HUES48 (cell line): ENCODE measurements around the gene ABLIM3.

Experiments used
- H3K27ac ChIP-seq: one replicate; pipeline ENCODE4 v1.7.0; 2013; ENCODE audit warnings: low read depth, low read length, inconsistent platforms
- H3K27me3 ChIP-seq: 2 replicates; pipeline ENCODE4 v1.6.1; 2013; ENCODE audit warnings: mild to moderate bottlenecking, low read length; ENCODE audit not compliant: control insufficient read depth, insufficient read depth
- H3K36me3 ChIP-seq: 2 replicates; pipeline ENCODE4 v1.6.1; 2013; ENCODE audit warnings: low read length; ENCODE audit not compliant: control insufficient read depth, insufficient read depth
- H3K4me1 ChIP-seq: 2 replicates; pipeline ENCODE4 v1.6.1; 2013; ENCODE audit warnings: mild to moderate bottlenecking, low read length; ENCODE audit not compliant: control insufficient read depth, insufficient read depth
- H3K4me3 ChIP-seq: 2 replicates; pipeline ENCODE4 v1.5.1; 2013; ENCODE audit warnings: mild to moderate bottlenecking, low read depth, low read length
- H3K9ac ChIP-seq: 2 replicates; pipeline ENCODE4 v1.6.1; 2013; ENCODE audit warnings: mild to moderate bottlenecking, low read depth, low read length, moderate library complexity
- H3K9me3 ChIP-seq: 2 replicates; pipeline ENCODE4 v1.6.1; 2013; ENCODE audit warnings: low read length; ENCODE audit not compliant: control insufficient read depth, insufficient read depth

ABLIM3 gene

DNA sequence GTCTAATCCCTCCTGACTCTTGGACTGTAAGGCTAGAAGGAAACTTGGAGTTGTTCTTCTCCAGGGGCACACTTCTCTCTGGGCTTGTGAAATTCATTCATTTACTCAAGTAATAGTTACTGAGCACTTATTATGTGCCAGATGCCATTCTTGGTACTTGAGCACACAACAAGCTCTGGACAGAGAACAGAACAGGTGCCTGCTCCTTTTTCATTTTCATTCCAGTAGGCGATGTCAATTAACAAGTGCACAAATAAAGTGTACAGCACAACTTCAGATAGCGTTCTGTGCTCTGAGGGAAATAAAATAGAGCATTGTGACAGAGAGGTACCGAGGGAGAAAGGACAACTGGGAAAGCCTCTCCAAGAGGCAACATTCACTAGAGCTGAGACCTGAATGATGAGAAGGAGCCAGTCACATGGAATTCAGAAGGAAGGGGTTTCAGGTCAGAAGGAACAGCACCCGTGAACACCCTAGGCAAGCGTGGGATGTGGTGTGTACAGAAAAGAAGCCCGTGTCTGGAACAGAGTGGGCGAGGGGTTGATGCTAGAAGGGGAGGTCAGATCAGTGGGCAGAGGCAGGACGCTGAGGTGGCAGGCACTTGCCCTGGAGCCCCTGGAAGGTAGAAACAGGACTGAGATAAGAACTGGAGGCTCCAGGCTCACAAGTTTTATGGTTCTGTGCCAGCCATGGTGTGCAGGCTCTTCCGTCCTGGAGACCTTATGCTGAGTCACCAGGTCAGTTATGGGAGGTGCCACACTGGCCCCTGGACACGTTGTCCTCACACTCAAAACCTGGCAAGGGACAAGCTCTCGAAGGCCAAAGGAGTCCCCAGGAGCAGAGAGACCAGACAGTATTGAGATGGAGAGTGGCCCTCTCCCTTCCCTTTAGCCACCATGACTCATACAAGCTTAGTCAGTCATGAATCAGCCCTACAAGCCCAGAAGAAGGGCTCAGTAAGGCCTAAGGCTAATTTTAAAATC lies 7.2 kb upstream of the ABLIM3 start:
- no peaks in the 10 kb centered on the region; the same call in 1 of the 2 replicates for H3K27me3 ChIP-seq
- no peaks in the 10 kb centered on the region for H3K9me3 ChIP-seq
- H3K4me1 ChIP-seq = no peaks in the 10 kb centered on the region
- no peak overlapping the region for H3K4me3 ChIP-seq
- H3K27ac ChIP-seq = no peak overlapping the region
- H3K36me3 ChIP-seq = no peaks in the 10 kb centered on the region
- no peak overlapping the region for H3K9ac ChIP-seq

GRCh38 chr5:149134778-149135500 lies 6.4 kb upstream of the ABLIM3 start:
- Histone ChIP-seq H3K9ac (no peak overlapping the region), H3K27ac (no peak overlapping the region), H3K4me3 (no peak overlapping the region), H3K27me3 (no peaks in the 10 kb centered on the region; the same call in 1 of the 2 replicates), H3K36me3 (no peaks in the 10 kb centered on the region), H3K9me3 (no peaks in the 10 kb centered on the region), H3K4me1 (no peaks in the 10 kb centered on the region)

DNA sequence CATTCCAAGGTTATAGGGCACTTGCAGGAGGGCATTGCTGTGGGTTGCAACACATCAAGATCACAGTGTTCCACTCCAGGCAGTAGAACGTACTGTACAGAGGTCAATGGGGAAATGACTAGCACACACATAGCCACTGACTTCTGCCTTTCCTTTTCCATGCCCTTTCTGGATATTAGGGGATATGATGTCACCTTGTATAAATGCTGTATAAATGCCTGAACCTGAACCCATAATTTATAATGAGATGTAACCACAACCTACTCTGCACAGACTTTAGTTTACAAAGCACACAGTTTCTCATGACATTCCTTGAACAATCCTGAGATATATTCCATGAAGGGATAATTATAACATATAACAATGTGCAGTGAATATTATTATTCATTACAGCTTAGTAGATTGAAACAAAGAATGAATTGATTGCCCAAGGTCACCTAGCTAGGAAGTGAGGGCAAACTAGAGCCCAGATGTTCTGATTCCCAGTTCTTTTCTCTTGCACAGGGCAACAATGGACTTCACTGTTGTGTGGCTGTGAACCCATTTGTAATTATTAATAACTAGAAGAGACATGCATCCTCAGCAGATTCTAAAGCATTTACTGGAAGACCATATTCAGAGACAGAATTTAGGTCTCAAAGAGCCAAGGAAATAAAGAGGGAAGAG lies 5.6 kb upstream of the ABLIM3 start:
- no peak overlapping the region for H3K27ac ChIP-seq
- peaks cover 6% of the 10 kb centered on the region for H3K27me3 ChIP-seq
- H3K9me3 ChIP-seq = no peaks in the 10 kb centered on the region
- H3K36me3 ChIP-seq = no peaks in the 10 kb centered on the region
- H3K9ac ChIP-seq = no peak overlapping the region
- H3K4me3 ChIP-seq = no peak overlapping the region
- no peaks in the 10 kb centered on the region for H3K4me1 ChIP-seq

DNA sequence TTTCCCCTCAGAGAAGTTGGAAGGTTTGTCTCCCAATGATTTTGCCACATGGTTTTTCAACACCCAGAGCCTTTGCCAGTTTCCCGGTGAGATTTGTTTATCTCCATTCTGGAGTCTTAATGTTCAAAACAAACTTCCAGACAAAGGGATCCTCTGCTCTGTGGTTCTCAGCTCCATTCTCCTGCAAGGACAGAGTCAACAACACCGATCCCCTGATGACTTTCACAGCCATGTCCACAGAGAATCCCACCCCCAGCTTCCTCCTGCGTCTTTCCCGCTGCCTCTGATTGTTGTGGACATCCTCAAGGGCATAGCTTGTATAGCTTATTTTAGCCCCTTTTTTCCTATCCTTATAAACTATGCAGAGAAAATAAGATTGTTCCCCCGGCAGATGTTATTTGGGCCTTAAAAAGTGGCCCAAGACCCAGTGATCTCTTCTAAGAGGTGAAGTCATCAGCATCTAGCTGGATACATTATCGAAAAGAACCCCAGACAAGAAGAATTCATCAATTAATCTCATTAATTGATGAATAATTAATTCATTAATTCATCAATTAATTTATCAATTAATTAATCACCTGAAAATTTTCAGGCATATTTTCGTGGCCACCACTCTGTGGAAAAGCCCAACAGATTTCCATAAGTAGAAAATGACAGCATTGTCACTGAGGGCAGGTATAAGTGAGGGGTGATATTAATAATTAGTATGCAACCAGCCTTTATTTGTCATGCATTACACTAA lies 2.9 kb upstream of the ABLIM3 start:
- Histone ChIP-seq H3K9me3 (no peaks in the 10 kb centered on the region), H3K27me3 (peaks cover 25% of the 10 kb centered on the region), H3K4me3 (no peak overlapping the region), H3K4me1 (no peaks in the 10 kb centered on the region), H3K27ac (no peak overlapping the region), H3K9ac (no peak overlapping the region), H3K36me3 (no peaks in the 10 kb centered on the region)

GRCh38 chr5:149140197-149141002 lies 893 bp upstream of the ABLIM3 start:
- Histone ChIP-seq H3K9ac (no peak overlapping the region), H3K9me3 (no peaks in the 10 kb centered on the region), H3K4me1 (no peaks in the 10 kb centered on the region), H3K27me3 (peaks cover 25% of the 10 kb centered on the region), H3K36me3 (no peaks in the 10 kb centered on the region), H3K27ac (no peak overlapping the region), H3K4me3 (no peak overlapping the region)

GRCh38 chr5:149141957-149142851 lies 911 bp downstream of the ABLIM3 start:
- Histone ChIP-seq H3K27ac (no peak overlapping the region), H3K36me3 (no peaks in the 10 kb centered on the region), H3K9ac (no peak overlapping the region), H3K27me3 (peaks cover 25% of the 10 kb centered on the region), H3K4me1 (no peaks in the 10 kb centered on the region), H3K9me3 (no peaks in the 10 kb centered on the region), H3K4me3 (peak overlapping the region; percentile 73)

GRCh38 chr5:149143470-149143869 lies 2.2 kb downstream of the ABLIM3 start:
- H3K36me3 ChIP-seq = no peaks in the 10 kb centered on the region
- no peaks in the 10 kb centered on the region for H3K4me1 ChIP-seq
- H3K27me3 ChIP-seq = peaks cover 25% of the 10 kb centered on the region
- H3K9ac ChIP-seq = no peak overlapping the region
- no peak overlapping the region for H3K27ac ChIP-seq
- H3K9me3 ChIP-seq = no peaks in the 10 kb centered on the region
- no peak overlapping the region for H3K4me3 ChIP-seq

GRCh38 chr5:149144637-149145036 lies 3.3 kb downstream of the ABLIM3 start:
- no peaks in the 10 kb centered on the region for H3K4me1 ChIP-seq
- H3K9ac ChIP-seq = no peak overlapping the region
- H3K9me3 ChIP-seq = no peaks in the 10 kb centered on the region
- peaks cover 25% of the 10 kb centered on the region for H3K27me3 ChIP-seq
- no peak overlapping the region for H3K4me3 ChIP-seq
- no peak overlapping the region for H3K27ac ChIP-seq
- H3K36me3 ChIP-seq = no peaks in the 10 kb centered on the region

DNA sequence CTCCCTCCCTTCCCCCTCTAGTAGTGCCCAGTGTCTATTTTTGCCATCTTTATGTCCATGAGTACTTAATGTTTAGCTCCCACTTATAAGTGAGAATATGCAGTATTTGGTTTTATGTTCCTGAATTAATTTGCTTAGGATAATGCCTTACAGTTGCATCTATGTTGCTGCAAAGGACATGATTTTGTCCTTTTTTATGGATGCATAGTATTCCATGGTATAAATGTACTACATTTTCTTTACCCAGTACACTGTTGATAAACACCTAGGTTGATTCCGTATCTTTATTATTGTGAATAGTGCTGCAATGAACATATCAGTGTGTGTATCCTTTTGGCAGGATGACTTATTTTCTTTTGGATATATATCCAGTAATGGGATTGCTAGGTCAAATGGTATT lies 3.8 kb downstream of the ABLIM3 start:
- H3K9me3 ChIP-seq = no peaks in the 10 kb centered on the region
- H3K27ac ChIP-seq = no peak overlapping the region
- H3K36me3 ChIP-seq = no peaks in the 10 kb centered on the region
- no peak overlapping the region for H3K4me3 ChIP-seq
- no peak overlapping the region for H3K9ac ChIP-seq
- H3K27me3 ChIP-seq = peaks cover 25% of the 10 kb centered on the region
- no peaks in the 10 kb centered on the region for H3K4me1 ChIP-seq
